Keratinocyte (primary cell): ENCODE measurements around the gene SAMD4B. TPM values are rescaled to one million over a fixed set of nuclear protein-coding genes. Genes with fewer than 3 reads are reported as not detected.

ENCODE experiments used
- DNase-seq: peaks from one replicate; pipeline ENCODE4 v3.0.0-alpha.2; 2011; ENCODE audit warnings: low read depth, missing footprints, low spot score
- FAIRE-seq: peaks from 2 replicates; lab custom pipeline; 2011; peaks lifted over from hg19 to GRCh38; lab: Jason Lieb, UNC
- H2AFZ ChIP-seq: 2 replicates; pipeline ENCODE4 v1.6.0; 2012; ENCODE audit warnings: low read length, control low read depth, inconsistent platforms; ENCODE audit not compliant: control insufficient read depth
- H3K27ac ChIP-seq: 2 replicates; pipeline ENCODE4 v1.5.1; 2011; ENCODE audit warnings: low read length; ENCODE audit not compliant: control insufficient read depth, insufficient read depth
- H3K27me3 ChIP-seq: 3 replicates; pipeline ENCODE4 v1.6.0; 2011; ENCODE audit warnings: low read length; ENCODE audit not compliant: control insufficient read depth, insufficient read depth; ENCODE audit errors: extremely low read depth
- H3K36me3 ChIP-seq, 2 experiments: 2 replicates in 1 of 2; 3 replicates in 1 of 2; pipeline ENCODE4 v1.5.1; 2011; ENCODE audit warnings: low read length in 2 of 2, mild to moderate bottlenecking in 1 of 2; ENCODE audit not compliant: control insufficient read depth in 2 of 2, insufficient read depth in 2 of 2; ENCODE audit errors: extremely low read depth in 1 of 2
- H3K4me1 ChIP-seq: 3 replicates; pipeline ENCODE4 v1.5.1; 2011; ENCODE audit warnings: low read length; ENCODE audit not compliant: control insufficient read depth, insufficient read depth; ENCODE audit errors: extremely low read depth
- H3K4me2 ChIP-seq: 3 replicates; pipeline ENCODE4 v1.6.0; 2011; ENCODE audit warnings: low read depth, low read length; ENCODE audit not compliant: control insufficient read depth, insufficient read depth; ENCODE audit errors: extremely low read depth
- H3K4me3 ChIP-seq, 3 experiments: fragments of 200-600 bp in 1 of 3; sonication (generic) in 1 of 3; 2 replicates in 2 of 3; 3 replicates in 1 of 3; pipeline ENCODE4 v1.5.1; 2011 to 2016; ENCODE audit warnings: low read length in 3 of 3, mild to moderate bottlenecking in 3 of 3, control low read depth in 2 of 3, inconsistent platforms in 1 of 3, low read depth in 1 of 3, mixed read lengths in 1 of 3, mixed run types in 1 of 3, moderate library complexity in 1 of 3; ENCODE audit not compliant: control insufficient read depth in 2 of 3, insufficient read depth in 2 of 3; ENCODE audit errors: extremely low read depth in 1 of 3
- H3K79me2 ChIP-seq: 2 replicates; pipeline ENCODE4 v1.6.0; 2012; ENCODE audit warnings: low read length; ENCODE audit not compliant: control insufficient read depth, insufficient read depth
- H3K9ac ChIP-seq: 3 replicates; pipeline ENCODE4 v1.6.0; 2011; ENCODE audit warnings: low read length; ENCODE audit not compliant: control insufficient read depth, insufficient read depth; ENCODE audit errors: extremely low read depth
- H3K9me1 ChIP-seq: 3 replicates; pipeline ENCODE4 v1.6.0; 2011; ENCODE audit warnings: low read length; ENCODE audit not compliant: control insufficient read depth, insufficient read depth; ENCODE audit errors: extremely low read depth
- H3K9me3 ChIP-seq: 2 replicates; pipeline ENCODE4 v1.5.1; 2012; ENCODE audit warnings: low read depth, low read length; ENCODE audit not compliant: control insufficient read depth
- H4K20me1 ChIP-seq: 3 replicates; pipeline ENCODE4 v1.6.0; 2011; ENCODE audit warnings: low read length; ENCODE audit not compliant: control insufficient read depth, insufficient read depth; ENCODE audit errors: extremely low read depth
- EZH2 ChIP-seq: IDR thresholded peaks from one replicate; pipeline ENCODE4 v1.6.1; 2012; ENCODE audit warnings: inconsistent platforms, mild to moderate bottlenecking, low read length, moderate library complexity
- dilution Hi-C: fragments of 300-500 bp; cut with MboI; formaldehyde crosslinking; loops from one replicate; pipeline ENCODE4 v1.7.0; 2020; ENCODE audit warnings: low sequenced_read_pairs; ENCODE audit not compliant: extremely low pct_ligation_motif_present
- polyA plus RNA-seq, 5 experiments: library from polyadenylated mRNA; depleted of rRNA in 3 of 5; stranded (reverse) in 3 of 5; stranded (forward) in 1 of 5; unstranded in 1 of 5; fragments of >200 nt; gene quantifications; 1 replicate in 1 of 5; 2 replicates in 3 of 5; 3 replicates in 1 of 5; pipeline versions ENCODE4 v1.2.1 to v1.2.3, GENCODE V29; 2011 to 2012; ENCODE audit warnings: missing spikeins in 2 of 5, low read depth in 1 of 5, low replicate concordance in 1 of 5
- small RNA-seq, 3 experiments: library from RNA; depleted of rRNA; stranded (forward); fragments of <200 nt; gene quantifications; one replicate each; pipeline ENCODE3, GENCODE V24; 2012; ENCODE audit warnings: low read depth in 3 of 3, low replicate concordance in 1 of 3; ENCODE audit not compliant: insufficient read length in 3 of 3
- TF ChIP-seq, protein P1 (sequence below), 3 experiments: IDR thresholded peaks in 1 of 3; conservative IDR thresholded peaks in 1 of 3; optimal IDR thresholded peaks in 1 of 3; 2 replicates in 2 of 3; 3 replicates in 1 of 3; pipeline versions ENCODE3 to v1.5.1; 2011; ENCODE audit warnings: low read length in 3 of 3, mild to moderate bottlenecking in 3 of 3, moderate library complexity in 2 of 3, control low read depth in 1 of 3, inconsistent platforms in 1 of 3; ENCODE audit not compliant: insufficient read depth in 2 of 3; ENCODE audit errors: extremely low read depth in 1 of 3

SAMD4B gene
- polyA plus RNA-seq, 1 donor (not counting 4 experiments of a cell fraction or from before 2014, with no cell fraction given): 20.9 TPM

- Histone ChIP-seq H3K9ac (peak overlapping the region; percentile 99), H3K27ac (peak overlapping the region; percentile 91), H3K36me3 (peaks cover 15 to 29% of the 10 kb centered on the region in 2 experiments), H3K79me2 (peaks cover 28% of the 10 kb centered on the region), H3K4me2 (peak overlapping the region; percentile 99), H2AFZ (no peak overlapping the region), H3K9me1 (peaks cover 9% of the 10 kb centered on the region), H3K4me3 (peak overlapping the region in 1 of 3 experiments; percentile 99), H3K9me3 (no peaks in the 10 kb centered on the region), H4K20me1 (peaks cover 15% of the 10 kb centered on the region), H3K27me3 (no peaks in the 10 kb centered on the region), H3K4me1 (peaks cover 23% of the 10 kb centered on the region)
- DNase-seq (no peak), FAIRE-seq (no peak)
- dilution Hi-C loops: no loop called here
- no peak for TF ChIP-seq EZH2
- TF ChIP-seq, protein P1, sequence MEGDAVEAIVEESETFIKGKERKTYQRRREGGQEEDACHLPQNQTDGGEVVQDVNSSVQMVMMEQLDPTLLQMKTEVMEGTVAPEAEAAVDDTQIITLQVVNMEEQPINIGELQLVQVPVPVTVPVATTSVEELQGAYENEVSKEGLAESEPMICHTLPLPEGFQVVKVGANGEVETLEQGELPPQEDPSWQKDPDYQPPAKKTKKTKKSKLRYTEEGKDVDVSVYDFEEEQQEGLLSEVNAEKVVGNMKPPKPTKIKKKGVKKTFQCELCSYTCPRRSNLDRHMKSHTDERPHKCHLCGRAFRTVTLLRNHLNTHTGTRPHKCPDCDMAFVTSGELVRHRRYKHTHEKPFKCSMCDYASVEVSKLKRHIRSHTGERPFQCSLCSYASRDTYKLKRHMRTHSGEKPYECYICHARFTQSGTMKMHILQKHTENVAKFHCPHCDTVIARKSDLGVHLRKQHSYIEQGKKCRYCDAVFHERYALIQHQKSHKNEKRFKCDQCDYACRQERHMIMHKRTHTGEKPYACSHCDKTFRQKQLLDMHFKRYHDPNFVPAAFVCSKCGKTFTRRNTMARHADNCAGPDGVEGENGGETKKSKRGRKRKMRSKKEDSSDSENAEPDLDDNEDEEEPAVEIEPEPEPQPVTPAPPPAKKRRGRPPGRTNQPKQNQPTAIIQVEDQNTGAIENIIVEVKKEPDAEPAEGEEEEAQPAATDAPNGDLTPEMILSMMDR (optimal IDR thresholded peaks at IDR 0.05 in 1 of 3, IDR thresholded peaks at IDR 0.05 in 1 of 3, conservative IDR thresholded peaks at IDR 0.05 in 1 of 3; ENCODE audit: extremely low read depth in 1 of 3, insufficient read depth in 2 of 3, low read length in 3 of 3): no peak
These were observed 91.4 kb downstream of the SAMD4B start for GRCh38 chr19:39433480-39434079.

DNA sequence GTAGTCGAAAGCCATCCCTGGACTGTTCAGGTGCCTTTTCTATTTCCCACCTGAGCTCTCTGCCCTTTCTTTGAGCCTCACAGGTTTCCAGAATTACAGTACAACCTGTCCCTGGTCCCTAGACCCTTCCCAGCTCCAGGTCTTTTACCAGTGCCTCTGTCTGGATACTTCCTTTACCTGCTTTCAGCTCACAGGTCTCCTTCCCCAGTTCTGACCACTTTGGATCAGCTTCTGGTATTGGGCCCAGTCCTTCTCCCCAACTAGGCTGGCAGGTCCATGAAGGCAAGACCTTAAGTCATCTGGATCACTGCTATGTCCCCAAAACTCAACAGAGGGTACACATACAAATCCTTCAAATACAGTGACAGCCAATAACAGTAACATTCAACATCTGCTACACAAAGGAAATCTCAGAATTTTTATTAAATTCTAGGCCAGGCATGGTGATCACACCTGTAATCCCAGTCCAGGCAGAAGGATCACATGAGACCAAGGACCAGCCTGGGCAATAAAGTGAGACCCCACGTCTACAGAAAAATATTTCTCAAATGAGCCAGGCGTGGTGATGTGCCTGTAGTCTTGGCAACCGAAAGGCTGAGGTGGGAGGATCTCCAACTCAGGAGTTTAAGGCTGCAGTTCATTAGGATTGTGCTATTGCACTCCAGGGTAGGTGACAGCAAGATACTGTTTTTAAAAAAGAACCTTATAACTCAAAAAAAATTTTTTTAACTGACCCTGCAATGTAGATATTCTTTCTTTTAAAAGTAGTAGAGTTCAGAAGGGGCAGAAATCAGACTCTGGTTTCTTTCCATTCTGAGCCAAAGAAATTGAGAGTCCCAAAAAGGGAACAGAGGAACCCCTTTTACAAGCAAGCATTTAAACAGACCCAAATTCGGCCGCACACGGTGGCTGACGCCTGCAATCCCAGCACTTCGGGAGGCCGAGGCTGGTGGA is 92.2 kb downstream of the SAMD4B start:
- Histone ChIP-seq H4K20me1 (peaks cover 15% of the 10 kb centered on the region), H3K79me2 (peaks cover 28% of the 10 kb centered on the region), H3K27me3 (no peaks in the 10 kb centered on the region), H3K9me1 (peaks cover 9% of the 10 kb centered on the region), H3K9me3 (no peaks in the 10 kb centered on the region), H3K4me2 (peak overlapping the region; percentile 99), H3K27ac (peak overlapping the region; percentile 91), H3K9ac (peak overlapping the region; percentile 99), H2AFZ (no peak overlapping the region), H3K36me3 (peaks cover 15 to 29% of the 10 kb centered on the region in 2 experiments), H3K4me1 (peaks cover 27% of the 10 kb centered on the region), H3K4me3 (peak overlapping the region; percentile 92 to 99 (median 99))
- DNase-seq: no peak
- dilution Hi-C loops: no loop called here
- TF ChIP-seq, protein P1 (optimal IDR thresholded peaks at IDR 0.05 in 1 of 3, IDR thresholded peaks at IDR 0.05 in 1 of 3, conservative IDR thresholded peaks at IDR 0.05 in 1 of 3; ENCODE audit: extremely low read depth in 1 of 3, insufficient read depth in 2 of 3, low read length in 3 of 3): no peak
- no peak for TF ChIP-seq EZH2
- FAIRE-seq: no peak

Small RNAs within 50 kb of the gene (small RNA-seq; reads per million reads assigned to genes)
- gene AC011445.2 (0 to 0.33 (median 0) reads per million in 3 experiments), gene MIR4530 (0 reads per million in 3 experiments), gene RN7SL566P (0 to 0.33 (median 0) reads per million in 3 experiments)

Other genes with a start within 250 kb of the SAMD4B start
- gene PAK4, start 216.6 kb upstream of the SAMD4B start, polyA plus RNA-seq: 9.8 to 17.4 TPM (median 11.2 TPM) in 3 replicates
- gene NCCRP1, start 145.5 kb upstream of the SAMD4B start, polyA plus RNA-seq: 2.3 to 6.0 TPM (median 2.8 TPM) in 3 replicates
- gene SYCN, start 138.2 kb upstream of the SAMD4B start, polyA plus RNA-seq: not detected in 3 replicates
- gene IFNL3, start 97.4 kb upstream of the SAMD4B start, polyA plus RNA-seq: not detected in 3 replicates
- gene IFNL4, start 93.6 kb upstream of the SAMD4B start, polyA plus RNA-seq: not detected in 3 replicates
- not detected in 3 replicates for gene IFNL2, start 74.0 kb upstream of the SAMD4B start, polyA plus RNA-seq
- not detected in 3 replicates for gene IFNL1, start 46.0 kb upstream of the SAMD4B start, polyA plus RNA-seq
- gene LRFN1, start 21.6 kb upstream of the SAMD4B start, polyA plus RNA-seq: 0.04 to 0.16 TPM (median 0.04 TPM) in 3 replicates
- 0.14 TPM in 1 of 3 replicates, not detected in the others for gene GMFG, start 6.4 kb upstream of the SAMD4B start, polyA plus RNA-seq
- gene PAF1, start 48.7 kb downstream of the SAMD4B start, polyA plus RNA-seq: 30.7 to 53.3 TPM (median 39.4 TPM) in 3 replicates
- 14.7 to 18.8 TPM (median 18.2 TPM) in 3 replicates for gene MED29, start 49.0 kb downstream of the SAMD4B start, polyA plus RNA-seq
- gene ZFP36, start 64.4 kb downstream of the SAMD4B start, polyA plus RNA-seq: 10.4 to 14.2 TPM (median 12.8 TPM) in 3 replicates
- gene PLEKHG2, start 70.2 kb downstream of the SAMD4B start, polyA plus RNA-seq: 3.6 to 6.4 TPM (median 5.2 TPM) in 3 replicates
- 1,323 to 2,302 TPM (median 1,614 TPM) in 3 replicates for gene RPS16, start 93.5 kb downstream of the SAMD4B start, polyA plus RNA-seq
- 46.1 to 83.7 TPM (median 63.2 TPM) in 3 replicates for gene SUPT5H, start 103.2 kb downstream of the SAMD4B start, polyA plus RNA-seq
- 71.6 to 91.5 TPM (median 85.5 TPM) in 3 replicates for gene TIMM50, start 138.4 kb downstream of the SAMD4B start, polyA plus RNA-seq
- 0.80 to 1.1 TPM (median 0.89 TPM) in 3 replicates for gene DLL3, start 156.5 kb downstream of the SAMD4B start, polyA plus RNA-seq
- gene SELENOV, start 172.7 kb downstream of the SAMD4B start, polyA plus RNA-seq: not detected in 3 replicates
- 1.1 to 1.9 TPM (median 1.2 TPM) in 3 replicates for gene EID2B, start 190.4 kb downstream of the SAMD4B start, polyA plus RNA-seq
- gene EID2, start 197.7 kb downstream of the SAMD4B start, polyA plus RNA-seq: 9.5 to 12.9 TPM (median 9.6 TPM) in 3 replicates